ENCODE measurements around the gene TNRC6C.

The TNRC6C gene

GRCh38 chr17:77957857-77958715 is at the start of gene TNRC6C:
TSS of gene TNRC6C (plus strand) at chr17:77958703. CDS start at chr17:78004207, 45,504 bp downstream.
- DNase-seq (ENCODE audit: low read depth): peak; percentile 98
- peak within 1 kb of the TSS; percentile 72 for H3K4me3 ChIP-seq (ENCODE audit: low read depth, low read length)
- TF ChIP-seq, protein P1, sequence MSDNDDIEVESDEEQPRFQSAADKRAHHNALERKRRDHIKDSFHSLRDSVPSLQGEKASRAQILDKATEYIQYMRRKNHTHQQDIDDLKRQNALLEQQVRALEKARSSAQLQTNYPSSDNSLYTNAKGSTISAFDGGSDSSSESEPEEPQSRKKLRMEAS (IDR thresholded peaks at IDR 0.05; ENCODE audit: low read depth, low read length): 0 out of 2 replicates have a peak, but pooled peaks have one; percentile 5
- no peak; the same call in 1 of the 2 replicates for TF ChIP-seq MYC (IDR thresholded peaks at IDR 0.05; ENCODE audit: low read depth, low read length)

DNA sequence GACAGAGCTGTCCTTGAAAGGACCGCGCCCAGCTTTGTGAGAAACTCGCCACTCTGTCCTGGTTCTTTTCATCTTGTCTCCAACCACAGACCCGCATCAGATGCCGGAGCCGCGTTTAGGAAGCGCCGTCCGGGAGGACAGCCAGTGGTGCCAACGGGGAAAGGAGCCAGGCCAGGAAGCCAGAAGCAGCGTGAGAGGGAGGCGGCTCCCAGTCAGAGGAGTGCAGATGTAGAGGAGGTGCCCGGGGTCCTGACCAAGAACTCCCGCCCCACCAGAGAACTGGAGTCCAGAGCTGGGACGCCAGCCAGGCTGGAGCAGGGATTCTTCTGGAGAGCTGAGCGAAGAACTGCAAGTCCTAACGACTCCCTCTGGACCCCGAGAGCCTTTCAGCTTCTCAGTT is 49.3 kb upstream of the TNRC6C start:
- TF ChIP-seq POLR2A (IDR thresholded peaks at IDR 0.05; ENCODE audit: extremely low read depth, insufficient read length): no peak
- DNase-seq (ENCODE audit: low read depth): no peak
- no peak overlapping the region for H3K4me3 ChIP-seq (ENCODE audit: low read depth, low read length)

DNA sequence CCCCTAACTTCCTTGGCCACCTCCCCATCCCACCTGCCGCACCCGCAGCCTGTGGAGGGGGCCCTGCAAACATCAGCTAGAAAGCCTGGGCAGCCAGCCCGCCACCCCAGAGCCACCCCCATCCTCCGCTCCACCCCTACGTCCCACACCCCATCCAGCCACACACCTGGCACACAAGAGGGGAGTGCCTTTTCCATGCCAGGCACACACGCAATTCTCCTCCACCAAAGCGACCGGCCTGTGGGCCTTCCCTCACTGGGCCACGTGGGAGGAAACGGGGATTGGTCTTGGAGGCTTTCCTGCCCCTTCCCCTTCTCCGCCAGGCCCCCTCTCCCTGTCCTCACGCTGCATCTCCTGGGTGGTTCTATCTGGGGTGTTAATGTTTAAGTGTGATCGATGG is 48.7 kb upstream of the TNRC6C start:
- no peak overlapping the region for H3K4me3 ChIP-seq (ENCODE audit: low read depth, low read length)
- no peak for DNase-seq (ENCODE audit: low read depth)
- TF ChIP-seq, protein P1 (IDR thresholded peaks at IDR 0.05; ENCODE audit: low read depth, low read length): no peak
- TF ChIP-seq, protein P2, sequence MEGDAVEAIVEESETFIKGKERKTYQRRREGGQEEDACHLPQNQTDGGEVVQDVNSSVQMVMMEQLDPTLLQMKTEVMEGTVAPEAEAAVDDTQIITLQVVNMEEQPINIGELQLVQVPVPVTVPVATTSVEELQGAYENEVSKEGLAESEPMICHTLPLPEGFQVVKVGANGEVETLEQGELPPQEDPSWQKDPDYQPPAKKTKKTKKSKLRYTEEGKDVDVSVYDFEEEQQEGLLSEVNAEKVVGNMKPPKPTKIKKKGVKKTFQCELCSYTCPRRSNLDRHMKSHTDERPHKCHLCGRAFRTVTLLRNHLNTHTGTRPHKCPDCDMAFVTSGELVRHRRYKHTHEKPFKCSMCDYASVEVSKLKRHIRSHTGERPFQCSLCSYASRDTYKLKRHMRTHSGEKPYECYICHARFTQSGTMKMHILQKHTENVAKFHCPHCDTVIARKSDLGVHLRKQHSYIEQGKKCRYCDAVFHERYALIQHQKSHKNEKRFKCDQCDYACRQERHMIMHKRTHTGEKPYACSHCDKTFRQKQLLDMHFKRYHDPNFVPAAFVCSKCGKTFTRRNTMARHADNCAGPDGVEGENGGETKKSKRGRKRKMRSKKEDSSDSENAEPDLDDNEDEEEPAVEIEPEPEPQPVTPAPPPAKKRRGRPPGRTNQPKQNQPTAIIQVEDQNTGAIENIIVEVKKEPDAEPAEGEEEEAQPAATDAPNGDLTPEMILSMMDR (IDR thresholded peaks at IDR 0.05; ENCODE audit: low read depth, low read length): no peak
- no peak for TF ChIP-seq MYC (IDR thresholded peaks at IDR 0.05; ENCODE audit: low read depth, low read length)
- no peak for TF ChIP-seq POLR2A (IDR thresholded peaks at IDR 0.05; ENCODE audit: extremely low read depth, insufficient read length)

DNA sequence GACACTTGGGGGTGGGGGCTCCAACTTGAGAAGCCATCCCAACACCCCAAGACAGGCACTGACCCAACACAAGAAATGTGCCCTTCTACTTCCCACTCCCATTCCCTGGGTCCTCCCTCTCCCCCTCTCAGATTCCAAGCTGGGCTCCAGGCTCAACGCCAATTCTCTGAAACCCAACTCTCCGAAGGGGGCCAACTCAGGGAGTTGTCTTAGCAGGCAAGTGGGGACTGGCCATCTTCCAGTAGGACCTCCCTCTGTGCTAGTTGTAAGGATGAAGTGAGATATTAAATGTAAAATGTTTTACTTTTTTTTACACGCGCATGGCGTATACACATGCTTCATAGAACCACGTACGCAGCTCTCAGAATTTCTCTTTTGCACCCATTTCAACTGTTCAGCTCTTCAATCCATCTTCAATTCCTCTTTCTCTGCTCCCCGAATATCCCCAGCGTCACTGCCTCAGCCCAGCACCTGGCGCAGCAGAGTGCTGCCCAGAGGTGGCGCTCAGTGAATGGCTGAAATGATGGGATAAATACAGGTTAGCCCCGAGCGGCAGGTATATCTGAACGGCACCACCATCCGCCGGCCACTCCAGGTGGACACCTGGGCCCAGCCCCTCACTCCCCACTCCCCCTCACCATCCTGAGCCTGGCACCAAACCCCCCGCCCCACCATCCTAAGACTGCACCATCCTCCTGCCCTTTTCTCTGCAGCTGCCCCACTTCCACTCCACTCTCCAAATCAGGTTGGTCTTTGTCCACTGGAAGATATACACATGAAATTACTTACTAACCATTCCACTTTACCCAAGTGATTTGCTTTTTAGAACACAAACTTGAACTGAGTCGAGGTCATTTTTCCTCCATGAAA is 43.9 kb upstream of the TNRC6C start:
- no peak overlapping the region for H3K4me3 ChIP-seq (ENCODE audit: low read depth, low read length)
- TF ChIP-seq POLR2A (IDR thresholded peaks at IDR 0.05; ENCODE audit: extremely low read depth, insufficient read length): no peak
- no peak for TF ChIP-seq MYC (IDR thresholded peaks at IDR 0.05; ENCODE audit: low read depth, low read length)
- TF ChIP-seq, protein P2 (IDR thresholded peaks at IDR 0.05; ENCODE audit: low read depth, low read length): no peak
- TF ChIP-seq, protein P1 (IDR thresholded peaks at IDR 0.05; ENCODE audit: low read depth, low read length): no peak
- DNase-seq (ENCODE audit: low read depth): no peak

DNA sequence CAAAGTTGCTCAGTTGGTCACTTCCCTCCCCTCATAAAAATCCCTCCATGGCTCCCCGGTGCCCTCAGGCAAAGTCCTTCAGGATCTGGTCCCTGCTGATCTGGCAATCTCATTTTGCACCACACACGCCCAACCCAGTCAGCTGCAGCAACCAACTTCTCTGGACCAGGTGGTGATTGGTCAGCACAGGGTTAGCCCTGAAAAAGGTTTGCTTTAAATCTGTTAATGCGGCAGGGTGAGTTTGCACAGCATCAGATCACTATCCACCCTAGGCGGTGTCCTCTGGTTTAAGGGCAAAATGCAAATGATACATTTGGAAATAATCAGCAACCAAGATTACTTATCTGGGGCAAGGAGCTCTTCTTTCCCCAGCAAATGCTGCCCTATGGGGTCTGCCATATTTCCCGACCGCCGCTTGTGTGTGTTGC is 42.9 kb upstream of the TNRC6C start:
- TF ChIP-seq, protein P2 (IDR thresholded peaks at IDR 0.05; ENCODE audit: low read depth, low read length): no peak
- no peak for TF ChIP-seq POLR2A (IDR thresholded peaks at IDR 0.05; ENCODE audit: extremely low read depth, insufficient read length)
- TF ChIP-seq, protein P1 (IDR thresholded peaks at IDR 0.05; ENCODE audit: low read depth, low read length): no peak
- no peak for TF ChIP-seq MYC (IDR thresholded peaks at IDR 0.05; ENCODE audit: low read depth, low read length)
- H3K4me3 ChIP-seq (ENCODE audit: low read depth, low read length): no peak overlapping the region
- DNase-seq (ENCODE audit: low read depth): no peak

DNA sequence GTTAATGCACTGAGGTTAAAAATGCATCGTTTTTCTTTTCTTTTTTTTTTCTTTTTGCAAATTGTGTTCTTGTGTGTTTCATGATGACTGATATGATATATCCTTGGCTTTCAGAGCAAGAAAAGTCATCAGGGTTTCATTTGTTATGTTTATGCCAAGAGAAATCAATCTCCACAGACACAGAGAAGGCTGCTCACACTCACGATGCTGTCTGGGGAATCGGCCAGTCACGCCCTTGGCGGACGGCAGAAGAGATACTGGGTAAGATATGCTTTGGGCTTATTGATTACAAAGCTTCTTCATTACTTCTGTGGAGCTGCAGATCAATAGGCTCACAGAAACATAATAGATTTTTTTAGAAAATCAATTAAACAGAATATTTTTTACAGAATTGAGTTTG is 42.2 kb upstream of the TNRC6C start:
- TF ChIP-seq, protein P1 (IDR thresholded peaks at IDR 0.05; ENCODE audit: low read depth, low read length): no peak
- TF ChIP-seq MYC (IDR thresholded peaks at IDR 0.05; ENCODE audit: low read depth, low read length) (no peak), POLR2A (IDR thresholded peaks at IDR 0.05; ENCODE audit: extremely low read depth, insufficient read length) (no peak)
- TF ChIP-seq, protein P2 (IDR thresholded peaks at IDR 0.05; ENCODE audit: low read depth, low read length): no peak
- no peak overlapping the region for H3K4me3 ChIP-seq (ENCODE audit: low read depth, low read length)

More for the DNA sequence above, 42.2 kb upstream of the TNRC6C start:
- no peak for DNase-seq (ENCODE audit: low read depth)

All from NB4 (cell line).